Placental pericyte (primary cell): Measurements from ENCODE around the gene TLX1. TPM values are rescaled to one million over a fixed set of nuclear protein-coding genes. Genes with fewer than 3 reads are reported as not detected.

Experiments used
- total RNA-seq: library from RNA; depleted of rRNA; stranded (reverse); fragments of >200 nt; gene quantifications from 2 replicates; pipeline ENCODE4 v1.2.3, GENCODE V29; 2012

The TLX1 gene
- total RNA-seq, result not detected in 2 replicates

GRCh38 chr10:101130984-101131961, at the start of gene TLX1:
Gene TLX1, plus strand, starts transcription at chr10:101131300. Its CDS starts 242 bp downstream, at chr10:101131542.

Other genes with a start within 250 kb of the TLX1 start
- gene SLF2, start 218.3 kb upstream of the TLX1 start, total RNA-seq, result 26.7 and 52.3 TPM in 2 replicates
- gene SEMA4G, start 161.8 kb upstream of the TLX1 start, total RNA-seq, result 0.66 and 1.0 TPM in 2 replicates
- gene MRPL43, start 143.8 kb upstream of the TLX1 start, total RNA-seq, result 53.2 and 66.9 TPM in 2 replicates
- gene TWNK, start 143.8 kb upstream of the TLX1 start, total RNA-seq, result 5.6 and 6.1 TPM in 2 replicates
- gene LZTS2, start 131.5 kb upstream of the TLX1 start, total RNA-seq, result 77.5 and 91.2 TPM in 2 replicates
- 0.22 and 0.57 TPM in 2 replicates for gene PDZD7, start 100.2 kb upstream of the TLX1 start, total RNA-seq
- 67.0 and 145 TPM in 2 replicates for gene SFXN3, start 100.1 kb upstream of the TLX1 start, total RNA-seq
- gene KAZALD1, start 69.3 kb upstream of the TLX1 start, total RNA-seq, result 7.9 and 12.2 TPM in 2 replicates
- not detected in 2 replicates for gene LBX1, start 98.2 kb downstream of the TLX1 start, total RNA-seq
- gene BTRC, start 222.9 kb downstream of the TLX1 start, total RNA-seq, result 12.3 and 13.7 TPM in 2 replicates